H1 (cell line): ENCODE measurements around the gene MYPOP. TPM values are rescaled to one million over a fixed set of nuclear protein-coding genes. Genes with fewer than 3 reads are reported as not detected.

Experiments used
- EP300 ChIP-seq, 2 experiments: IDR thresholded peaks; 1 replicate in 1 of 2; 2 replicates in 1 of 2; pipeline ENCODE4 v1.6.1; 2011 to 2012; ENCODE audit warnings: low read depth in 2 of 2, low read length in 2 of 2, mild to moderate bottlenecking in 2 of 2, borderline replicate concordance in 1 of 2, inconsistent platforms in 1 of 2, moderate library complexity in 1 of 2
- GABPA ChIP-seq: IDR thresholded peaks from 2 replicates; pipeline ENCODE4 v1.6.1; 2011; ENCODE audit warnings: mild to moderate bottlenecking, low read length, moderate library complexity, borderline replicate concordance; ENCODE audit not compliant: insufficient read depth
- GTF2F1 ChIP-seq: IDR thresholded peaks from 2 replicates; pipeline ENCODE4 v1.6.1; 2012; ENCODE audit warnings: low read depth, low read length, improper control_type of control experiment, borderline replicate concordance
- HDAC2 ChIP-seq, 2 experiments: fragments of 300-600 bp in 1 of 2; sonication (generic) in 1 of 2; IDR thresholded peaks; 2 replicates each; pipeline ENCODE4 v1.6.1; 2011 to 2012; ENCODE audit warnings: low read depth in 2 of 2, low read length in 2 of 2, mild to moderate bottlenecking in 2 of 2, moderate library complexity in 2 of 2, borderline replicate concordance in 1 of 2, inconsistent platforms in 1 of 2
- PHF8 ChIP-seq: fragments of 200-600 bp; sonication (generic); conservative IDR thresholded peaks from 2 replicates; pipeline ENCODE4 v1.7.1; 2012; ENCODE audit warnings: low read depth, mild to moderate bottlenecking, inconsistent platforms, low read length, moderate library complexity
- SAP30 ChIP-seq: fragments of 300-600 bp; sonication (generic); IDR thresholded peaks from 2 replicates; pipeline ENCODE4 v1.7.1; 2012; ENCODE audit warnings: low read length, moderate library complexity, mild to moderate bottlenecking, inconsistent platforms; ENCODE audit not compliant: insufficient read depth, insufficient replicate concordance
- TBP ChIP-seq: IDR thresholded peaks from 2 replicates; pipeline ENCODE4 v1.6.1; 2011; ENCODE audit warnings: low read depth, low read length, improper control_type of control experiment
- TEAD4 ChIP-seq: IDR thresholded peaks from 2 replicates; pipeline ENCODE4 v1.6.1; 2012; ENCODE audit warnings: low read depth, low read length, inconsistent platforms, mixed read lengths
- polyA plus RNA-seq, 7 experiments: library from polyadenylated mRNA; depleted of rRNA in 3 of 7; stranded (reverse) in 5 of 7; unstranded in 2 of 7; fragments of >200 nt in 5 of 7; fragments of 200-250 nt in 2 of 7; gene quantifications; 1 replicate in 5 of 7; 2 replicates in 1 of 7; 4 replicates in 1 of 7; pipeline versions ENCODE4 v1.2.1 to v1.2.3, GENCODE V29; 2011 to 2013; ENCODE audit warnings: missing spikeins in 2 of 7, mixed read lengths in 2 of 7
- total RNA-seq: library from RNA; stranded (reverse); fragmentation: NEBNext Ultra II Directional; extraction: Animal tissue kit (Norgen Biotek cat#: 25700); gene quantifications from 2 replicates; pipeline ENCODE4 v1.2.1, GENCODE V29; 2021

MYPOP gene
- total and polyA plus RNA-seq, 2 of the 8 experiments (the other 6 are each of a cell fraction or from before 2014, with no cell fraction given): 3.2 to 11.1 TPM

GRCh38 chr19:45883586-45883880, 18.9 kb downstream of the MYPOP start (continued):
- no peak for TF ChIP-seq PHF8
- TF ChIP-seq EP300 (IDR thresholded peaks at IDR 0.05; ENCODE audit: borderline replicate concordance in 1 of 2, low read depth in 2 of 2, low read length in 2 of 2): no peak
- no peak for TF ChIP-seq SAP30
- no peak for TF ChIP-seq TBP
- no peak for TF ChIP-seq GABPA
- no peak for TF ChIP-seq GTF2F1
- TF ChIP-seq TEAD4: no peak
- TF ChIP-seq HDAC2 (IDR thresholded peaks at IDR 0.05; ENCODE audit: borderline replicate concordance in 1 of 2, low read depth in 2 of 2, low read length in 2 of 2): no peak
- TF ChIP-seq, all 59 proteins: peak for 0
